Measurements from ENCODE around the gene PDHX.
A peak's percentile ranks its signal among the peaks of the same experiment; 100 is the strongest.

Gene PDHX

GRCh38 chr11:34996958-34997357 lies 80.5 kb downstream of the PDHX start:
- TF ChIP-seq CTCF (conservative IDR thresholded peaks at IDR 0.05; ENCODE audit: control insufficient read depth, insufficient read depth, low read depth, low read length) = no peak
- H3K4me3 ChIP-seq (ENCODE audit: control insufficient read depth, low read depth, low read length) = no peak overlapping the region
- DNase-seq (ENCODE audit: low read depth) = no peak

- H3K4me3 ChIP-seq (ENCODE audit: control insufficient read depth, low read depth, low read length) = no peak overlapping the region
- DNase-seq (ENCODE audit: low read depth) = peak; percentile 59
- TF ChIP-seq CTCF (conservative IDR thresholded peaks at IDR 0.05; ENCODE audit: control insufficient read depth, insufficient read depth, low read depth, low read length) = peak; percentile 53
Measured at GRCh38 chr11:34997952-34998528, 81.6 kb downstream of the PDHX start.

- no peak overlapping the region for H3K4me3 ChIP-seq (ENCODE audit: control insufficient read depth, low read depth, low read length)
- no peak for DNase-seq (ENCODE audit: low read depth)
- no peak for TF ChIP-seq CTCF (conservative IDR thresholded peaks at IDR 0.05; ENCODE audit: control insufficient read depth, insufficient read depth, low read depth, low read length)
Measured at GRCh38 chr11:34999453-34999852, 83.0 kb downstream of the PDHX start.

DNA sequence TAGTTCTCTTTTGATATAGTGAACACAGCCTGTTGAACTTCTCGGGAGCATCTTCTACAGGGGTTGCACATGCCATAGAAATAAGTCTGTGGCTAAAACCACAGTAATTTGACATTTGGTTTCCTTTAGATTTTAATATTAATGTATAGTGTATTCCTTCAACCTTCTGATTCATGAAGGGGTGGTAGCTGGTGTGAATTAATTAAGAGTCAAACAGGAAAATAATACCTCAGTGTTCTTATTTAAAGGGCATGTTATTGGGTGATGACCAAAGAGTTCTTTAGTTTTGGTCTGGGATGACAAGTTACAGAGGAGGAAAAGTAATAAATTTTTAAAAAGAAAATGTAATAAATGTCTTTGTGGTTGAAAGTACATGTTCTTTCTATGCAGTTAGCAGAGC lies 86.8 kb downstream of the PDHX start:
- peak; percentile 25 for DNase-seq (ENCODE audit: low read depth)
- no peak overlapping the region for H3K4me3 ChIP-seq (ENCODE audit: control insufficient read depth, low read depth, low read length)
- no peak for TF ChIP-seq CTCF (conservative IDR thresholded peaks at IDR 0.05; ENCODE audit: control insufficient read depth, insufficient read depth, low read depth, low read length)

- DNase-seq (ENCODE audit: low read depth) = peak; percentile 45
- no peak overlapping the region for H3K4me3 ChIP-seq (ENCODE audit: control insufficient read depth, low read depth, low read length)
- TF ChIP-seq CTCF (conservative IDR thresholded peaks at IDR 0.05; ENCODE audit: control insufficient read depth, insufficient read depth, low read depth, low read length) = no peak
Measured at GRCh38 chr11:35003658-35004057, 87.2 kb downstream of the PDHX start.

- no peak overlapping the region for H3K4me3 ChIP-seq (ENCODE audit: control insufficient read depth, low read depth, low read length)
- TF ChIP-seq CTCF (conservative IDR thresholded peaks at IDR 0.05; ENCODE audit: control insufficient read depth, insufficient read depth, low read depth, low read length) = no peak
- no peak for DNase-seq (ENCODE audit: low read depth)
Measured at GRCh38 chr11:35005141-35005780, 88.8 kb downstream of the PDHX start.
